GM19351 (cell line): ENCODE results near the gene SPAG9.

Experiments
- ATAC-seq: cut with Tn5 transposase; IDR thresholded peaks from one replicate; pipeline ENCODE4 v1.9.1; 2021; ENCODE audit warnings: mild to moderate bottlenecking, moderate library complexity; ENCODE audit not compliant: unreplicated experiment

SPAG9 gene

GRCh38 chr17:50993544-50993943 lies 127.1 kb downstream of the SPAG9 start:
- no peak for ATAC-seq

GRCh38 chr17:50989149-50989548 lies 131.5 kb downstream of the SPAG9 start:
- ATAC-seq = no peak

- no peak for ATAC-seq
These were observed 132.2 kb downstream of the SPAG9 start for GRCh38 chr17:50988427-50988826.

GRCh38 chr17:50986989-50987660 lies 133.5 kb downstream of the SPAG9 start:
- no peak for ATAC-seq

GRCh38 chr17:50981279-50981678 lies 139.4 kb downstream of the SPAG9 start:
- no peak for ATAC-seq

- ATAC-seq = no peak
These were observed 141.1 kb downstream of the SPAG9 start for GRCh38 chr17:50979524-50979927.

- ATAC-seq = no peak
These were observed 143.0 kb downstream of the SPAG9 start for GRCh38 chr17:50977487-50978159.

GRCh38 chr17:50976951-50977472 lies 143.7 kb downstream of the SPAG9 start:
- no peak for ATAC-seq

- ATAC-seq = no peak
These were observed 146.8 kb downstream of the SPAG9 start for GRCh38 chr17:50973557-50974494.

- ATAC-seq = no peak
These were observed 148.1 kb downstream of the SPAG9 start for GRCh38 chr17:50972577-50972976.

GRCh38 chr17:50967795-50968194 lies 152.9 kb downstream of the SPAG9 start:
- no peak for ATAC-seq

- ATAC-seq = no peak
These were observed 154.5 kb downstream of the SPAG9 start for GRCh38 chr17:50966163-50966666.

- no peak for ATAC-seq
These were observed 157.5 kb downstream of the SPAG9 start for GRCh38 chr17:50963139-50963538.

GRCh38 chr17:50961282-50962220 lies 159.1 kb downstream of the SPAG9 start:
- ATAC-seq = no peak

- no peak for ATAC-seq
These were observed 161.3 kb downstream of the SPAG9 start for GRCh38 chr17:50959341-50959740.

- ATAC-seq = no peak
These were observed 162.8 kb downstream of the SPAG9 start for GRCh38 chr17:50957600-50958575.

GRCh38 chr17:50956750-50957523 lies 163.7 kb downstream of the SPAG9 start:
- peak; percentile 76 for ATAC-seq

- no peak for ATAC-seq
These were observed 164.3 kb downstream of the SPAG9 start for GRCh38 chr17:50956409-50956749.
